Stimulated activated CD4-positive, alpha-beta T cell treated with anti-CD3 and anti-CD28 coated beads, Interleukin-2, amount 100 ng/mL, for 4 hours (primary cell): ENCODE measurements around the gene EGR1.
"Not testable (repeated sequence)": the region's sequence is repeated elsewhere in the genome, so short reads cannot be mapped to it uniquely, and the experiment has no call there.

ENCODE experiments used
- DNase-seq: peaks from one replicate; pipeline ENCODE4 v3.0.0-alpha.2; 2020; ENCODE audit warnings: low read depth

EGR1 gene

DNA sequence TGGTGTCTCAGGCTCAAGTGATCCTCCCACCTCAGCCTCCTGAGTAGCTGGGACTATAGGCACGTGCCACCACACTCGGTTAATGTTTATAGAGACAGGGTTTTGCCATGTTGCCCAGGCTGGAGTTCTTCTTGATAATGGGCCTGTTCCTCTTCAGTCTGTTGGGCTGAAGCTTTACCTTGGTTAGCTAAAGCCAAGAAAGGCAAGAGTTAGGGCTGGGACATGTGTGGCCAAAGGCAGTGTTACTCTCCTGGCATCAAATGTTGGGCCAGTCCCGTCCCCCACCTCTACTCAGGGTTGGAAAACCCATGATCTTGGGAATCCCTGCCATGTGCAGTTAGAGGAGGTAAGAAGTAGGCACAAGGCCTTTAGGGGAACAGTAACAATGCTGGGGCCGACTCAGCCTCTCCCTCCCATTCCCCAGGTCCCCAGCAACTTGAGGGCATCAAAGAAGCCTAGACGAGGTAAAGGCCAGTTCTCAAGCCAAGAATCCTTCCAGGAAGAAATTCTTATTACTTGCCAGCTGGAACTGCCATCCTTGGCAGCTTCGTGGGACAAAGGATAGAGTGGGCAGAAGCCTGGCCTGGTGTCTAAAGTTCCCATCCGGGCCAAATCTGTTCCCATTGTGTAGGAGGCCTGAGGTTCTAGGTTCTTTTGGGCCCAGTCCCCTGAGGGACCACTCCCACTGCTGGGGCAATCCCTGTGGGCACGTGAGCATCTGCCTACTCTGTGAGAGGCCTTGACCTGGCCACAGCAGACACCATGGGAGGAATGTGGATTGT is 4.5 kb downstream of the EGR1 start:
- DNase-seq, result peak; percentile 23

DNA sequence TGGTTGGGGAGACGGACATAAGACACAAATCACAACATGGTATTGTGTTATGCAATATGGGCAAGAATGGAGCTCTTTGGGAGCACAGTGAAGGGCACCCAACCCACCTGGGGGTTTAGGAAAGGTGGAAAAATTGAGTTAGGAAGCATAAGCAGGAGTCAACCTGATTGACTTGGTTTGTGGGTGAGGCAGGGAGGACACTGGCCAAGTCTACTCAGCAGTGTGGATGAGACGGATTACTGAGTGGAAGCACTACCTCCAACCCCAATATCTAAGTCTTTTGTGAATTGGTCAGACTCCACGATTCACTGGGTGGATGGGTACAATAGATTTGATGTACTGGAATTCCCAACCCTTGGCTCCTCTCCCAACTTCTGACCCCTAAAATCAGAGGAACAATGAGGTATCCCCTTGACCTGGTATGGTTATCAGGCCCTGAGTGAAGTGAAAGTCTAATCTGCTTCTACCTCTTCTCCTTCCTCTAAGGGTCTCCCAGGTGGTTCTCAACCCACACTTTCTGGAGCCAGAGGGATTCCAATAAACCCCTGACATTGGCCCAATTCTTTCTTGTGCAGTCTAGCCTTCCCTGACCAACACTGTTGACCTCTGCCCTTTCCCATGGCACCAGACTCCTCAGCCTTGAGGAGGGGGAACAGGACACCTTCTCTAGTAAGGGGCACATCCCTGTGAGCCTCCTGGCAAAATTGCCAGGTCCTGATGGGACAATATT is 5.2 kb downstream of the EGR1 start:
- DNase-seq, result no peak

DNA sequence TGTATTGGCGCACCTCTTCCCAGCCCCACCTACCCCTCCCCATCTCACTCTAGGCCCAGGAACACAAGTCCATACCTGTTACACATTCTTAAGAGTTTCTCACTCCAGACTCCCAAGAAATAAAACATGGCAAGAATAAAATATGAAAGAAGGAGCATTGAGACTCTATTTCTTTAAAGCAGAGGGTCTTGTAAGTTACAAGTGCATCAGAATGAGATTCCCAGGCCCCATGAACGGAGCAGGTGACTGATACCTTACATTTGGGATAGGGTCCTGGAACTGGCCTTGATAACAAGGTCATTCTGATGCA is 5.7 kb downstream of the EGR1 start:
- DNase-seq, result no peak

DNA sequence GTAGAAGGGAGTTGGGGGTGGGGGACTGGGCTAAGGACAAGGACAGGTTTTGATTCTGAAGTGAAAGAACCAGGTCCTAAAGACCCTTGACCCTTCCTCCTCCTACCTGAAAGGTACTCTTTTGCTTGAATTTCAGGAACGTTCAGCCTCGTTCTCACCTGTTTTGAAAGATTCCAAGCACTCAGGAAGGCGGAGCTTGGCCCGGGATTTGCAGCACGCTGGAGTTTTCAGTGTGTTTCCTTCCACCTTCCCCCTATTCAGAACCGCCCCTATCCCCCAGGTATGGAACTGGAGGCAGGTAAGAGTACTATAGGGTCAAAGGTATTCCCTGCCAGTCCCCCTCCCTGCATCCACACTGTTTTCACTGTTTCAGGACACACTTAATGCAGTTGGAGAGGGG is 7.1 kb downstream of the EGR1 start:
- no peak for DNase-seq

DNA sequence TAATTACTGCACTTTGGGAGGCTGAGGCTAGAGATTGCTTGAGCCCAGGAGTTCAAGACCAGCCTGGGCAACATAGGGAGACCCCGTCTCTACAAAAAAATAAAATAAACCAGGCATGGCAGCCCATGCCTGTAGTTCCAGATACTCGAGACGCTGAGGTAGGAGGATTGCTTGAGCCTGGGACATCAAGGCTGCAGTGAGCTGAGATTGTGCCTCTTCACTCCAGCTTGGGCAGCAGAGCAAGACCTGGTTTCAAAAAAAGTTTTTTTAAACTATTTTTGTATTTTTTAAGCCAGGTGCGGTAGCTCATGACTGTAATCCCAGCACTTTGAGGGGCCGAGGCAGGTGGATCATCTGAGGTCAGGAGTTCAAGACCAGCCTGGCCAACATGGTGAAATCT is 7.9 kb downstream of the EGR1 start:
- DNase-seq, result not testable (repeated sequence)

DNA sequence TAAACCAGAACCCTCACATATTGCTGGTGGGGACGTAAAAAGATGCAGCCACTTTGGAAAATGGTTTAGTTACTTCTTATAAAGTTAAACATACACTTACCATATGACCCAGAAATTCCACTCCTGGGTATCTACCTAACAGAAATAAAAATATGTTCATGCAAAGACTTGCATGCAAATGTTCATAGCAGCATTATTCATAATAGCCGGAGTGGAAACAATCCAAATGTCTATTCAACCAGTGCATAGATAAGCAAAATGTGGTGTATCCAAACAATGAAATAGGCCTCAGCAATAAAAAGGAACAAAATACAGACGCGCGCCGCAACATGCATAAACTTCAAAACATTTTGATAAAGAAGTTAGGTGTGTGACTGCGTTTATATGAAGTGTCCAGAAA is 11.6 kb downstream of the EGR1 start:
- DNase-seq, result no peak

DNA sequence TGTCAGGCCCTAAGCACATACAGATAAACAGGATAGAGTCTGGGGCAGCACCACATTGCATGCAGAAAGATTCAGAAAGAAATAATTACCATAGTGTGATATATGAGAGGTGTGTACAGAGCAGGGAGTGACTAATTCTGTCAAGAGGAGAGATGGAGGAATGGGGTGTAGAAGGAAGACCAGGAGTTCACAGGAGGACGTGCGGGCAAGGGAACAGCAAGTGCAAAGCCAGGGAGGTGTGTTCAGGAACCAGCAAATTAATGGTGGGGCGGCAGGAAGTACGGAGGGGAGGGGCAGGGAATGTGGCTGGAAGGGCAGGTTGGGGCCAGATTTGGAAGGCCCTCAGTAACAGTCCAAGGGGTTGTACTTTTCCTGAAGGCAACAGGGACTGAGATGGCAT is 17.4 kb downstream of the EGR1 start:
- DNase-seq, result no peak

DNA sequence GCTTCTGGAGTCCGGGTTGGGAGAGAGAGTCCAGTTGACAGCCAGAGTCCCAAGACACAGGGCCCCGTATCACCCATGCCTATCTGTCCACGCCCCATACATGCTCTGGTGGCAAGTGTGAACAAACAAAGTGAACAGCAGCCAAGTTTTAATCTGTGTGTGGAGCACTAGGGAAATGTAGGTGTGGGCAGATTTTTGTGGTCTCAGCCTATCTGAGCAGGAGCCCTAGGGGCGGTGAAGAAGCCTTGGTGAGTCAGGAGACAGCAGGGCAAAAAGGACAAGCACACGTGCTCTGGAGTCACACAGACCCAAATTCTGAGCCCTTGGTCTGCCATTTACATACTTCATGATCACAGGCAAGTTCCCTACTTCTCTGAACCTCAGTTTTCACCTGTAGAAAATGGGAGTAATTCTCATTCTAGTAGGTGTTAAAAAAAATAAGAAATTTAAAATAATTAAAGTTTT is 23.2 kb downstream of the EGR1 start:
- DNase-seq, result no peak

DNA sequence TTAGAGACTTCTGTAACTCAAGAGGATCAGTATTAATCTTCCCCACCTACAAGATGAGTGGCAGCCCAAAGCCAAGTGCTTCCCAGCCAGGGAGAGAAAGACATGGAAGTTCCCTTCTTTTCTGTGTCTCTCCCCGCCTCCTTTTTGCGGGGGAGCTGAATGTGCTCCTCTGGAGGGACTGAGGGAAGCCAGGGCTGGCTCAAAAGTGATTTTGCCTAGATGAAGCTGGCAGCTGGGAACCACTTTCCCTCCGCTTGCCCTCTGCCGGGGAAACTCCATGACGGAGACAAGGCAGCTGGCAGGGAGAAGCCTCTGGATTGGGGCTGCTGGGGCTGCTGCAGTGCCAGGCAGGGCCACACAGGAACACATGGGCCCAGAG is 24.4 kb downstream of the EGR1 start:
- no peak for DNase-seq

DNA sequence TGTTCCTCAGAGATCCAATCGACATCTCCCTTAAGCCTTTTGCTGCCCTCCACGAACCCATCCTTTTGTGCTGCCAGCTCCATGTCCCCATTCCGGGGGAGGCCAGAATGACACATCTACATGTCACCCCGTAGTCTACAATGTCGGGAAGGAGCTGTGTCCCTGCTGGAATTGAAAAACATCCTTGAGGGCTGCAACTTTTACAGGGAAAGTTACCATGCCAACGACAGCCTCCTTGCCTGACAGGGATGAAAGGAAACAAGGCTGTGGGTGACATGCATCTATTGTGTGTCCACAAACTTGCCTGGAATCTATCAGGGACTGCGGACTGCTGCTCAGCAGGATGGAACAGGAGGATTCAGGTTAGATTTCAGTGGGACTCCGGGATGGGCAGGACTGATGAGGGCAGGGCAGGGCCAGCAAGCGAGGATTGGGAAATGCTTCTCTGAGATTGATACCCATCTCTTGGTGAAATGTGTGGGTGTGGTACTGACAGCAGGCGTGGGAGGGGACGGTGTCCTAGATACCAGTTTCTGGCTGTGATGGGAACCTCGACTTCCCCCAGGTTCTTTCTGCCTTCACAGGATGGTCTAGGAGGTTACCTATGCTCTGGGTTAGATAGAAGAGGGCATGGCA is 25.5 kb downstream of the EGR1 start:
- no peak for DNase-seq

DNA sequence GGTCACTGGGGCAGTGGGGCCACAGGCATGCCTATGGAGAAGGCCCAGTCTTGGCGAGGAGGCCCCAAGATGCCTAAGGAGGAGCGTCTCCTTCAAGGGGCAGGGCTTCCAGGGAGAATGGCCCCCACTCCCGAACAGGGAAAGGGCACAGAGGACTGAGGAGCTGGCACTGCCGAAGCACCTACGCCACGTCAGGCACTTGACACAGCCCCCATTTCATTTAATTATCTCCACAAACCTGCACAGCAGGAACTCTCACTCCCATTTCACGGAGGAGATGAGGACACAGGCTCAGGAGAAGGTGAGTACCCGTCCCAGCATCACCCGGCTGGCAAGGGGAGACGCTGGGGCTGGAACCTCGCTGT is 26.0 kb downstream of the EGR1 start:
- DNase-seq, result no peak

DNA sequence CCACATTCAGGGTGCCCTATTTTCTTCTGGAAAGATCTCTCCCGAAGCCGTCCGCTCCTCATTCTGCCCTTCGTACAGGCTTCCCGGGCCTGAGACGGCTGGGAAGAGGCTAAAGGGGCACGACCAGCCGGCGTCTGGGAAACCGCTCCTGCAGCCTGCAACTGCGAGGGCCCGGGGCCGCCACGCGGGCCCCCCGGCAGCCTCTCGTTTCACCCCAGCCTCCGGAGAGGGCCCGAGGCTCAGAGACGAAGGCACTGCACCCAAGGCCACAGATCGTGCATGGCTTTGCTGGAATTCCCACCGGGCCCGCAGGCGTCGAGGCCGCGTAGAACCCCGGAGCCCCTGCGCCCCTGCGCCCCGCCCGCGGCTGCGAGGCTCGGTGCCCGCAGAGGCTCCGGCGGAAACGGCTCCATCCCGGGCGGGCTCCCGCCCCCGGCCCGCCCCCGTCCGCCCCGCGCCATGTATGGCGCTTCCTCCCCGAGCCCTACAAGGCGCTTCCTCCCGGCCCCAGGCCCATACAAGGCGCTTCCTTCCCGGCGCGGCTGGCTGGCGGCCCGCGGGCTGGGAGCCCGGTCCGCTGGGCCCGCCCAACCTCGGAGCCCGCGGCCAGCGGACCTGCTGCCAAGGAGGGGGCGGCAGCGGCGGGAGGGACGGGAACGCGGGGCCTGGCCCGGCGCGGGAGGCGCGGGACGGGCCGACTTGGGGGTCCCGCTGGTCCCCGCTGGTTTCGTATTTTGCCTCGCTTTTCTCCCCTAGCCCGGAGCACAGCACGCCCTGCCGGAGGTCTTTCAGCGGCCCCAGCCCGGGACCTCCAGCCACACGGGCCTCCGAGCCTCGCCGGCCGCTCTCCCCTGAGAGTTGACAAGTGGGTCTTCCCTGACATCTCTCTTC is 26.6 kb downstream of the EGR1 start:
- peak; percentile 78 for DNase-seq

DNA sequence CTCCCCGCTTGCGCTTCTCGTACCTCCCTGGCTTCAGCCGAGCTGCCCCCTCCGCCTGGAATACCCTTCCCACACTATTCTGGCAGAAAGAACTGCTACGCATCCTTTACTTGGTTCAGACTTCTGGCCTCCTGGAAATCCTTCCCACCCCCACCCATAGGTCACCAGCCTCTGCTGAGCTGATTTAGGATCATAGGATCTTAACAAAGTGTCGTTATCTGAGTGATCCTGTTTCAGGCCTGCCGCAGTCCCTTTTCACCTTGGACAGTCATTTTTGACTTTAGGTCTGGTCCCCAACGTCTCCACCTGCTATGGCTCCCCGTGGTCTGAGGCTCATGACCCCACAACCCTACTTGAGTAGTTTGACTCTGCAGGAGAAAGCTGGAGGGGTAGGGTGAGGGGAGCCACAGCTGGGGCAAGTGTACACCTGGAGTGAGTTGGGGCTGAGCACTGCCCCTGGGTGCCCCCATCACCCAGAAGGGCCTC is 27.3 kb downstream of the EGR1 start:
- DNase-seq, result no peak

DNA sequence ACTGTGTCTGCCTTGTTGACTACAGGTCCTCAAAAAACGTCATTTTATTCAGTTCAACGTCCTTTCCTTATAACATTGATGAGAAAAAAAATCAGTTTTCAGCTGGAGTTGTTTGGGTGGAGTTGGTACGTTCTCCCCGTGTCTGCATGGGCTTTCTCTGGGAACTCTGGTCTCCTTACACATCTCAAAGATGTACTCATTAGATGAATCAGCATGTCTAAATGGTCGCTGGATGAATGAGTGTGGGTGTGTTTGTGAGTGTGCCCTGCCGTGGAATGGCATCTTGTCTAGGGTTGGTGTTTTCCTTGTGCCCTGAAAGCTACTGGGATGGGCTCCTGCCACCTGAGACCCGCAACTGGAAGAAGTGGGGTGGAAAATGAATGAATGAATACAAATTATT is 30.1 kb downstream of the EGR1 start:
- DNase-seq, result no peak

DNA sequence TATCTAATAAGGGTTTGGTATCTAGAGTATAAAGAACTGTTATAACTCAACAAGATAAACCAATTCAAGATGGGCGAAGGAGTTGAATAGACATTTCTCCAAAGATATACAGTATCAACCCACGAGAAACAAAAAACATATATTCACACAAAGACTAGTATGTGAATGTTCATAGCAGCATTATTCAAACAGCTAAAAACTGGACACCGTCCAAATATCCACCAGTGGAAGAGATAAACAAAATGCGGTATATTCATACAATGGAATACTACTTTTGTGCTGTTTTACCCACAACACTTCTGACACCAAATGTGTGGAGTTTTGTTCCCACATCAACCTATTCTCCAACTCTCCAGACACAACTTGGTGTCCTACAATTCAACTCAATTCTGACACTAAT is 33.1 kb downstream of the EGR1 start:
- DNase-seq, result no peak

DNA sequence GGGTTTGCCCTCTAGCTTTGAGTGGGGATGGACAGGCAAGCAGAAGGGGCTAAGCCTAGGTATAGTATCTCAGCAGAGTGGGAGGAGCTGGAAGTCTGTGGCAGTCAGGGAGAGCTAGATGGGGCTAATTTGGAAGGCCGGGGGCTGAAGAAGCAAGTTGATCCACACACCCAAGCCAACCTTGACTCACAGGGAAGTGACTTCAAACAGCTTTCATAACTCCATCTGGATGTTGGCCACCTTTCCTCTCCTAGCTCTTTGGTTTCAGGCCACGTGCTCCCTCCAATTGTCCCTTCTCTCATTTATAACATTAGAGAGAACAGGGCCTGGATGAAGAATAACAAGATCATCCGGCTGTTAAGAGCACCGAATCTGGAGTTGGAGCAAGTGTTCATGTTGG is 36.8 kb downstream of the EGR1 start:
- DNase-seq, result no peak

DNA sequence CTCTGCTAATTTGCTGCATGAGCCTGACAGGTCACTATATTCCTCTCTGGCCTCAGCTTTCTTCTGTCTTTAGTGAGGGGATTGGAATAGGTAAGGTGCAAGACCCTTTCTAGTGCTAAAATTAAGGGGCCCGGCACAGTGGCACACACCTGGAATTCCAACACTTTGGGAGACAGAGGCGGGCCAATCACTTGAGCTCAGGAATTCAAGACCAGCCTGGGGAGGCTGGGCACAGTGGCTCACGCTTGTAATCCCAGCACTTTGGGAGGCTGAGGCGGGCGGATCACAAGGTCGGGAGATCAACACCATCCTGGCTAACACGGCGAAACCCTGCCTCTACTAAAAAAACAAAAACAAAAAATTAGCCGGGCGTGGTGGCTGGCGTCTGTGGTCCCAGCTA is 37.2 kb downstream of the EGR1 start:
- no peak for DNase-seq

DNA sequence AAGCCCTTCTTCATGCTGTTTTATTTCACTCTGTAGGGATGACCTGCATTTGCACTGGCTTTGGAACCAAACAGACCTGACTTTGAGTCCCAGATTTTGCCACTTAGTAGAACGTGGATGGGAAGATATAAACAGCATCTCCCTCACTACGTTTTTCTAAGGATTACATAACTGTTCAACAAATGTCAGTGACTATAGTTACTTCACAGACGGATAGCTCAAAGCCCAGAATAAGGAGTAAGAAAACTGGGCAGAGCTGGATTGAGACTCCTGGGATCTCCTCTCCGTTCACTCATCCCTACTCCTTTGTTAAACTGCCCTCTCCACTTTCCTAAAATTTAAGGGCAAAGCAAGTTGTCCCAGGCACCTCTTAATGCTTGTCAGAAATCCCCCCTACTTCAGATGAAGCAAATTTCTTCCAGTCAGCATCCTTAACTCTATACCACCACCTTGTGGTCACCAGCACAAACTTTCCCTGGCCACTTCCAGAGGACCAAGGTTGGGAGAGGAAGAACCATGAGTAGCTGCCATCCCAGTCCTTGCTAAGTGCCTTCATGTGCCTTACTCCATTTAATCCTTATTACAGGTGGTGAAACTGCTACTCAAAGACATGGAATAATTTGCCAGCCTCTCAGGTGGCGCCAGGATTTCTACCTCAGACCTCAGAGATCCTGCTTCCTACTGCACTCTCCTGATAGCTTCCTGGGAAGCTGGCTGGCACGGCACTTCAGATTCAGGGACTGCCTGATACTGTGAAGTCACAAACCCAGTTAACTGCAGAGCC is 38.4 kb downstream of the EGR1 start:
- no peak for DNase-seq

DNA sequence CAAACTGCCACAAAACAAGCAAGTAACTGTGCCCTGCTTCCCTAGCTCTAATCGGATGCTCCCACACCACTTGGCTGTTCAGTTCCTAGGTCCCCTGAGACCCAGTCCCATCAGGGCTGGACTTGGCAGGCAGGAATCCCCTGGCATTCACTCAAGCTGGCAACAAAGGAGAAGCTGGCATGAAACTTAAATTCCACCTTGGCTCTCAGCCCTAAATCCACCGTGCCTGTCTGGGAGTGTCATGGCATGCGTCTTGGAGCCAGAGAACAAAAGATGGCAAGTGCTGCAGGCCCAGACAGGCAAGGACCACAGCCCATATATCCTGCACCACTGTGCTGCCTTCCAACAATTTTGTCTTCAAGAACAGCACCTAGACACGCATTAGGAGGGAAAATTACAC is 39.5 kb downstream of the EGR1 start:
- no peak for DNase-seq

DNA sequence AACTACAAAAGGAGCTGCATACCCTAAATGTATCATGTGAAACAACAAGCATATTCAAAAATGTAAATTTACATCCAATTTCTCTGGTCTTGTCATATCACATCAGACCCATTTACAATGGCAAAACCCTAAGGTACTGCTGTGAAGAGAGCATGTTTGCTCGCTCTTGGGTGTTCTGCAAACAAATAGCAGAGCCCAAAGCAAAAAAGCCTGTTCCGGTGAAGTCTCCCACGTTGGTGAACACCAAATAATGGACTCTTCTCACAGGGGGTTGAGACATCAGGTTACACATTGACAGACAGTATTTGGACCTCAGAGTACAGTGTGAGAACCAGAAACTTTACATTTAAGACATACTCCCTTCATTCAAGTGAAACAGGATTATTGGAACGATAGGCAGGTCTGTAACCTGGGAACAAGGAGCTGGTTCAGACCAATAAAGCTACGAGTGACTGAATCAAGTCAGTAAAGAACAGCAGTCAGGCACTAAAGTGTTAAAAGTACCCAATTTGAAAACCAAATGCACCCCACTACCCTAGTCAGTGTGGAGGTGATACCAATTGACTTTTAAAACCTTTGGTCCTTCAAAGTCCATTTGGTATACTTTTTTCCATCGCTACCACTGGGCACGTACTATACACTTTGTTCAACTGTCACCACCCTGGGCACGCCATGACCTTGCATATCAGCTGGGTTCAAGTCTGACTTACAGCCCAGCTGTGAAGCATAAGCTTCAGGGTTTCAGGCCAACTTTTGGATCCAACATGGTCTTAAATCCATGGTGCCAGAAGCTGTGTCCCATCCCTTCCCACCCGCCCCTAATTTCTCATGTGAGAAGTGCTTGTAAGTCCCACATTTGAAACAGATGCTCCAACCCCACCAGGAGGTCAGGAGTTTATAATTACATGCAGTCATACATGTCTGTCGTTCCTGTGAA is 41.4 kb downstream of the EGR1 start:
- DNase-seq, result no peak
